DOHH2 (cell line): ENCODE data around the gene CLDN10.

ENCODE experiments used
- H3F3A ChIP-seq: fragments of 200-600 bp; sonication (generic), shearing (Covaris generic); 2 replicates; pipeline ENCODE4 v1.6.0; 2016; ENCODE audit warnings: antibody characterized with exemption, mild to moderate bottlenecking; ENCODE audit not compliant: control insufficient read depth, insufficient read depth
- H3K27ac ChIP-seq: fragments of 200-600 bp; sonication (generic); 2 replicates; pipeline ENCODE4 v1.5.1; 2014; ENCODE audit warnings: low read depth, mild to moderate bottlenecking, low read length, moderate library complexity
- H3K27me3 ChIP-seq: fragments of 200-600 bp; sonication (generic); 2 replicates; pipeline ENCODE4 v1.6.1; 2014; ENCODE audit warnings: mild to moderate bottlenecking, low read length, mixed read lengths; ENCODE audit not compliant: control insufficient read depth
- H3K36me3 ChIP-seq: fragments of 200-600 bp; sonication (generic); 2 replicates; pipeline ENCODE4 v1.6.1; 2014; ENCODE audit warnings: mild to moderate bottlenecking, low read length, moderate library complexity, mixed read lengths; ENCODE audit not compliant: control insufficient read depth
- H3K4me1 ChIP-seq: fragments of 200-600 bp; sonication (generic); 2 replicates; pipeline ENCODE4 v1.6.1; 2014; ENCODE audit warnings: mild to moderate bottlenecking, low read length, mixed read lengths; ENCODE audit not compliant: control insufficient read depth
- H3K4me2 ChIP-seq: fragments of 200-600 bp; sonication (generic); 2 replicates; pipeline ENCODE4 v1.6.0; 2014; ENCODE audit warnings: mild to moderate bottlenecking, low read length, moderate library complexity
- H3K4me3 ChIP-seq: fragments of 200-600 bp; sonication (generic); 2 replicates; pipeline ENCODE4 v1.5.1; 2014; ENCODE audit warnings: mild to moderate bottlenecking, low read length, mixed read lengths
- H3K79me2 ChIP-seq: fragments of 200-600 bp; sonication (generic); 2 replicates; pipeline ENCODE4 v1.6.1; 2014; ENCODE audit warnings: mild to moderate bottlenecking, low read length, mixed read lengths; ENCODE audit not compliant: control insufficient read depth
- H3K9me2 ChIP-seq: fragments of 200-600 bp; sonication (generic); replicated peaks from 2 replicates; pipeline ENCODE4 v1.6.1; 2014; ENCODE audit warnings: mild to moderate bottlenecking, low read length, mixed read lengths; ENCODE audit not compliant: control insufficient read depth
- H3K9me3 ChIP-seq: fragments of 200-600 bp; sonication (generic); 2 replicates; pipeline ENCODE4 v1.6.1; 2014; ENCODE audit warnings: antibody characterized with exemption, low read length, mixed read lengths; ENCODE audit not compliant: control insufficient read depth, insufficient read depth
- H4K20me1 ChIP-seq: fragments of 200-600 bp; sonication (generic); 2 replicates; pipeline ENCODE4 v1.6.0; 2014; ENCODE audit warnings: low read depth, mild to moderate bottlenecking, antibody characterized with exemption, low read length, moderate library complexity; ENCODE audit not compliant: control insufficient read depth, insufficient read depth
- CTCF ChIP-seq: fragments of 200-600 bp; sonication (generic); IDR thresholded peaks from one replicate; pipeline ENCODE4 v1.5.1; 2014; ENCODE audit warnings: antibody characterized with exemption, mild to moderate bottlenecking, low read depth, low read length; ENCODE audit not compliant: poor library complexity, severe bottlenecking
- EZH2phosphoT487 ChIP-seq: fragments of 200-600 bp; sonication (generic); IDR thresholded peaks from 2 replicates; pipeline ENCODE4 v1.6.1; 2017; ENCODE audit warnings: borderline replicate concordance, mild to moderate bottlenecking, antibody characterized with exemption, low read length, moderate library complexity, mixed read lengths

The CLDN10 gene

DNA sequence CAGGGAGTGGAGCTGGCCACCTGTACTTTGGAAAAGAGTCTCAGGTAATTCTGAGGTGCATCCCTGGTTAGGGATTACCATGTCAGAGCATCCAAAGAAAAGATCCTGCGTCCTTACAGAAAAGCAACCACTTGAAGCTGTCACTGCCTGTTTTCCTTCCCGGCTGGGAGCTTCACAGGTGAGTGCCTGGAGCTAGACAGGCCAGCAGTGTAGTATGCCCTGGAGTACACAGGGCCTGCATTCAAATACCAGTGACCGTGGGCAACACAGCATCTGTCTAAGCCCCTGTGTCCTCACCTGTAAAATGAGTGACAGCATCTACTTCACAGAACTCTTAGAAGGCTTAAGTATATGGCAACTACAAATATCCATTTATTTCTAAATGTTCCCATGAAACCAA, 63.0 kb downstream of the CLDN10 start:
- H4K20me1 ChIP-seq, result no peaks in the 10 kb centered on the region
- no peaks in the 10 kb centered on the region for H3K9me2 ChIP-seq
- no peak overlapping the region for H3K27ac ChIP-seq
- no peaks in the 10 kb centered on the region for H3K79me2 ChIP-seq
- H3K36me3 ChIP-seq, result no peaks in the 10 kb centered on the region
- no peaks in the 10 kb centered on the region for H3F3A ChIP-seq
- no peak for TF ChIP-seq EZH2phosphoT487
- no peak for TF ChIP-seq CTCF
- no peaks in the 10 kb centered on the region for H3K27me3 ChIP-seq
- H3K9me3 ChIP-seq, result no peaks in the 10 kb centered on the region
- no peaks in the 10 kb centered on the region for H3K4me1 ChIP-seq
- H3K4me2 ChIP-seq, result no peak overlapping the region
- no peak overlapping the region for H3K4me3 ChIP-seq

DNA sequence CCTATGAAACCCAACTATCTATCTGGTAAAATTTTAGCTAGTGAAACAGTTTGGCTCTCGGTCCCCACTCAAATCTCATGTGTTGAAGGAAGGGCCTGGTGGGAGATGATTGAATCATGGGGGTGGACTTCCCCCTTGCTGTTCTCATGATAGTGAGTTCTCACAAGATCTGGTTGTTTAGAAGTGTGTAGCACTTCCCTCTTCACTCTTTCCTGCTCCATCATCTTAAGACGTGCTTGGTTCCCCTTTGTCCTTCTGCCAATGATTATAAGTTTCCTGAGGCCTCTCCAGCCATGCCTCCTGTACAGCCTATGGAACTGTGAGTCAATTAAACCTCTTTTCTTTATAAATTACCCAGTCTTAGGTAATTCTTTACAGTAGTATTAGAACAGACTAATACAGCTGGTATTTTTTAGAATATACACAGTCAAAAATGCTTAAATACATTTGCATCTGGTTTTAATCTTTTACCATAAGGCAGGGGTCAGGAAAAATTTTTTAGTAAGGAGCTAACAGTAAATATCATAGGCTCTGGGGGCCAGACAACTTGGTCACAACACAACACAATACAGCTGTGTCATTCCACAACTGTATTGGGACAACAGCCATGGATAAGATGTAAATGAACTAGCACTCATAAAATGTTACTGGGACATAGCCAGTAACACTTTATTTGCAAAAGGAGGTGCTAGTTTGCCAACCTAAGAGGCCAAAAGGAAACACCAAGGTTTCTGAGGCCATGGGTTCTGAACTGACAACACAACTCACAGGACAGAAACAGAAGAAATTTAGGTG, 67.7 kb downstream of the CLDN10 start:
- TF ChIP-seq EZH2phosphoT487 (no peak), CTCF (no peak)
- no peaks in the 10 kb centered on the region for H3K4me1 ChIP-seq
- 0 out of 2 replicates have a peak, but pooled peaks cover 4% of the 10 kb centered on the region for H3K27me3 ChIP-seq
- H3K27ac ChIP-seq, result no peak overlapping the region
- H3K79me2 ChIP-seq, result no peaks in the 10 kb centered on the region
- H3K4me3 ChIP-seq, result no peak overlapping the region
- no peaks in the 10 kb centered on the region for H3K9me3 ChIP-seq
- no peaks in the 10 kb centered on the region for H3K36me3 ChIP-seq
- H4K20me1 ChIP-seq, result no peaks in the 10 kb centered on the region
- no peak overlapping the region for H3K4me2 ChIP-seq
- no peaks in the 10 kb centered on the region for H3F3A ChIP-seq
- no peaks in the 10 kb centered on the region for H3K9me2 ChIP-seq

GRCh38 chr13:95620825-95621498, 68.4 kb downstream of the CLDN10 start:
- 0 out of 2 replicates have a peak, but pooled peaks cover 4% of the 10 kb centered on the region for H3K27me3 ChIP-seq
- H3K4me2 ChIP-seq, result no peak overlapping the region
- H3F3A ChIP-seq, result no peaks in the 10 kb centered on the region
- no peak for TF ChIP-seq CTCF
- TF ChIP-seq EZH2phosphoT487, result no peak
- H3K36me3 ChIP-seq, result no peaks in the 10 kb centered on the region
- no peaks in the 10 kb centered on the region for H3K79me2 ChIP-seq
- H3K4me3 ChIP-seq, result no peak overlapping the region
- H3K4me1 ChIP-seq, result no peaks in the 10 kb centered on the region
- no peaks in the 10 kb centered on the region for H3K9me3 ChIP-seq
- no peaks in the 10 kb centered on the region for H3K9me2 ChIP-seq
- H4K20me1 ChIP-seq, result no peaks in the 10 kb centered on the region
- no peak overlapping the region for H3K27ac ChIP-seq
